ENCODE results near the gene PHAF1. TPM values are rescaled to one million over a fixed set of nuclear protein-coding genes. Genes with fewer than 3 reads are reported as not detected.

Gene PHAF1
- total and polyA plus RNA-seq, 2 of the 13 experiments (the other 11 are each of a cell fraction or from before 2014, with no cell fraction given) = 48.3 to 174 TPM

DNA sequence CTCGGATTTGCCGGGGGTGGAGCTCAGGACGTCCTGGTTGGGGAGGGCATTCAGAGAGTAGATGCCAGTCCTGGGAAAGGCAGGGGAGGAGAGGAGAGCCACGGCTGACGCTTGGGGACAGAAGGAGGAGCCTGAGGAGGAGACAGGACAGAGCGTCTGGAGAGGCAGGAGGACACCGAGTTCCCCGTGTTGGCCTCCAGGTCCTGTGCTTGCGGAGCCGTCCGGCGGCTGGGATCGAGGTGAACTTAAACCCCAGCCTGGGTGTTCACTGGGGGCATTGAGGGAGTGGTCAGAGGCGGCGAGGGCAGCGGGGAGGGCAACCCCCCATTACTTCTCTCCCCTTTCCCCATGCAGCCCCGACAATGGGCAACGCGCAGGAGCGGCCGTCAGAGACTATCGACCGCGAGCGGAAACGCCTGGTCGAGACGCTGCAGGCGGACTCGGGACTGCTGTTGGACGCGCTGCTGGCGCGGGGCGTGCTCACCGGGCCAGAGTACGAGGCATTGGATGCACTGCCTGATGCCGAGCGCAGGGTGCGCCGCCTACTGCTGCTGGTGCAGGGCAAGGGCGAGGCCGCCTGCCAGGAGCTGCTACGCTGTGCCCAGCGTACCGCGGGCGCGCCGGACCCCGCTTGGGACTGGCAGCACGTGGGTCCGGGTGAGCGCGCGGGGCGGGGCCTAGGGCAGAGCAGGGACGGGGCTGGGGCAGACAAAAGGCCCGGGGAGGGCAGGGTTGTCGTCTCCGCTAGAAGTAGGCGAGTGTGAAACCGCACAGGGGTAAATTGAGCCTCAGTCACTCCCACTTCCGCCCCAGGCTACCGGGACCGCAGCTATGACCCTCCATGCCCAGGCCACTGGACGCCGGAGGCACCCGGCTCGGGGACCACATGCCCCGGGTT lies 64.3 kb downstream of the PHAF1 start (continued):
- TF ChIP-seq, protein P1, sequence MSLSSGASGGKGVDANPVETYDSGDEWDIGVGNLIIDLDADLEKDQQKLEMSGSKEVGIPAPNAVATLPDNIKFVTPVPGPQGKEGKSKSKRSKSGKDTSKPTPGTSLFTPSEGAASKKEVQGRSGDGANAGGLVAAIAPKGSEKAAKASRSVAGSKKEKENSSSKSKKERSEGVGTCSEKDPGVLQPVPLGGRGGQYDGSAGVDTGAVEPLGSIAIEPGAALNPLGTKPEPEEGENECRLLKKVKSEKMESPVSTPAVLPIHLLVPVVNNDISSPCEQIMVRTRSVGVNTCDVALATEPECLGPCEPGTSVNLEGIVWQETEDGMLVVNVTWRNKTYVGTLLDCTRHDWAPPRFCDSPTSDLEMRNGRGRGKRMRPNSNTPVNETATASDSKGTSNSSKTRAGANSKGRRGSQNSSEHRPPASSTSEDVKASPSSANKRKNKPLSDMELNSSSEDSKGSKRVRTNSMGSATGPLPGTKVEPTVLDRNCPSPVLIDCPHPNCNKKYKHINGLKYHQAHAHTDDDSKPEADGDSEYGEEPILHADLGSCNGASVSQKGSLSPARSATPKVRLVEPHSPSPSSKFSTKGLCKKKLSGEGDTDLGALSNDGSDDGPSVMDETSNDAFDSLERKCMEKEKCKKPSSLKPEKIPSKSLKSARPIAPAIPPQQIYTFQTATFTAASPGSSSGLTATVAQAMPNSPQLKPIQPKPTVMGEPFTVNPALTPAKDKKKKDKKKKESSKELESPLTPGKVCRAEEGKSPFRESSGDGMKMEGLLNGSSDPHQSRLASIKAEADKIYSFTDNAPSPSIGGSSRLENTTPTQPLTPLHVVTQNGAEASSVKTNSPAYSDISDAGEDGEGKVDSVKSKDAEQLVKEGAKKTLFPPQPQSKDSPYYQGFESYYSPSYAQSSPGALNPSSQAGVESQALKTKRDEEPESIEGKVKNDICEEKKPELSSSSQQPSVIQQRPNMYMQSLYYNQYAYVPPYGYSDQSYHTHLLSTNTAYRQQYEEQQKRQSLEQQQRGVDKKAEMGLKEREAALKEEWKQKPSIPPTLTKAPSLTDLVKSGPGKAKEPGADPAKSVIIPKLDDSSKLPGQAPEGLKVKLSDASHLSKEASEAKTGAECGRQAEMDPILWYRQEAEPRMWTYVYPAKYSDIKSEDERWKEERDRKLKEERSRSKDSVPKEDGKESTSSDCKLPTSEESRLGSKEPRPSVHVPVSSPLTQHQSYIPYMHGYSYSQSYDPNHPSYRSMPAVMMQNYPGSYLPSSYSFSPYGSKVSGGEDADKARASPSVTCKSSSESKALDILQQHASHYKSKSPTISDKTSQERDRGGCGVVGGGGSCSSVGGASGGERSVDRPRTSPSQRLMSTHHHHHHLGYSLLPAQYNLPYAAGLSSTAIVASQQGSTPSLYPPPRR (CRISPR knock-in tag; IDR thresholded peaks at IDR 0.05; ENCODE audit: borderline replicate concordance) = peak; percentile 81
- peak; percentile 90 for TF ChIP-seq ELF3 (CRISPR knock-in tag; IDR thresholded peaks at IDR 0.05)
- TF ChIP-seq, protein P2, sequence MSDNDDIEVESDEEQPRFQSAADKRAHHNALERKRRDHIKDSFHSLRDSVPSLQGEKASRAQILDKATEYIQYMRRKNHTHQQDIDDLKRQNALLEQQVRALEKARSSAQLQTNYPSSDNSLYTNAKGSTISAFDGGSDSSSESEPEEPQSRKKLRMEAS (IDR thresholded peaks at IDR 0.05) = peak; percentile 97
- TF ChIP-seq ZNF329 (CRISPR knock-in tag; IDR thresholded peaks at IDR 0.05; ENCODE audit: low read depth) = peak; percentile 86; the same call in 1 of the 2 replicates
- TF ChIP-seq ZNF367 (CRISPR knock-in tag; IDR thresholded peaks at IDR 0.05; ENCODE audit: borderline replicate concordance) = no peak
- TF ChIP-seq ZNF124 (CRISPR knock-in tag; IDR thresholded peaks at IDR 0.05) = peak; percentile 81
- TF ChIP-seq ZNF549 (CRISPR knock-in tag; IDR thresholded peaks at IDR 0.05) = no peak
- peak; percentile 61; the same call in 1 of the 2 replicates for TF ChIP-seq JDP2 (CRISPR knock-in tag; IDR thresholded peaks at IDR 0.05; ENCODE audit: borderline replicate concordance)
- TF ChIP-seq ZNF75D (CRISPR knock-in tag; IDR thresholded peaks at IDR 0.05; ENCODE audit: borderline replicate concordance) = no peak
- TF ChIP-seq, protein P3, sequence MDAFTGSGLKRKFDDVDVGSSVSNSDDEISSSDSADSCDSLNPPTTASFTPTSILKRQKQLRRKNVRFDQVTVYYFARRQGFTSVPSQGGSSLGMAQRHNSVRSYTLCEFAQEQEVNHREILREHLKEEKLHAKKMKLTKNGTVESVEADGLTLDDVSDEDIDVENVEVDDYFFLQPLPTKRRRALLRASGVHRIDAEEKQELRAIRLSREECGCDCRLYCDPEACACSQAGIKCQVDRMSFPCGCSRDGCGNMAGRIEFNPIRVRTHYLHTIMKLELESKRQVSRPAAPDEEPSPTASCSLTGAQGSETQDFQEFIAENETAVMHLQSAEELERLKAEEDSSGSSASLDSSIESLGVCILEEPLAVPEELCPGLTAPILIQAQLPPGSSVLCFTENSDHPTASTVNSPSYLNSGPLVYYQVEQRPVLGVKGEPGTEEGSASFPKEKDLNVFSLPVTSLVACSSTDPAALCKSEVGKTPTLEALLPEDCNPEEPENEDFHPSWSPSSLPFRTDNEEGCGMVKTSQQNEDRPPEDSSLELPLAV (CRISPR knock-in tag; conservative IDR thresholded peaks at IDR 0.05; ENCODE audit: low read depth) = 0 out of 2 replicates have a peak, but pooled peaks have one; percentile 39
- TF ChIP-seq ZFP41 (CRISPR knock-in tag; IDR thresholded peaks at IDR 0.05; ENCODE audit: borderline replicate concordance) = peak; percentile 97
- TF ChIP-seq YY1 (IDR thresholded peaks at IDR 0.05; ENCODE audit: insufficient read depth, insufficient replicate concordance, low read depth, low read length) = peak; percentile 48
- peak; percentile 89 for TF ChIP-seq SP4 (CRISPR knock-in tag; IDR thresholded peaks at IDR 0.05)
- TF ChIP-seq ZBTB7B (CRISPR knock-in tag; IDR thresholded peaks at IDR 0.05) = peak; percentile 72; the same call in 1 of the 2 replicates
- peak; percentile 97 for TF ChIP-seq ZNF839 (CRISPR knock-in tag; IDR thresholded peaks at IDR 0.05; ENCODE audit: borderline replicate concordance)
- peak; percentile 65 for TF ChIP-seq HNF4A (CRISPR knock-in tag; IDR thresholded peaks at IDR 0.05)
- peak; percentile 94; the same call in 1 of the 2 replicates for TF ChIP-seq ZNF224 (CRISPR knock-in tag; IDR thresholded peaks at IDR 0.05)
- TF ChIP-seq, protein P4, sequence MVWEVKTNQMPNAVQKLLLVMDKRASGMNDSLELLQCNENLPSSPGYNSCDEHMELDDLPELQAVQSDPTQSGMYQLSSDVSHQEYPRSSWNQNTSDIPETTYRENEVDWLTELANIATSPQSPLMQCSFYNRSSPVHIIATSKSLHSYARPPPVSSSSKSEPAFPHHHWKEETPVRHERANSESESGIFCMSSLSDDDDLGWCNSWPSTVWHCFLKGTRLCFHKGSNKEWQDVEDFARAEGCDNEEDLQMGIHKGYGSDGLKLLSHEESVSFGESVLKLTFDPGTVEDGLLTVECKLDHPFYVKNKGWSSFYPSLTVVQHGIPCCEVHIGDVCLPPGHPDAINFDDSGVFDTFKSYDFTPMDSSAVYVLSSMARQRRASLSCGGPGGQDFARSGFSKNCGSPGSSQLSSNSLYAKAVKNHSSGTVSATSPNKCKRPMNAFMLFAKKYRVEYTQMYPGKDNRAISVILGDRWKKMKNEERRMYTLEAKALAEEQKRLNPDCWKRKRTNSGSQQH (CRISPR knock-in tag; IDR thresholded peaks at IDR 0.05; ENCODE audit: low read depth) = peak; percentile 90; the same call in 1 of the 2 replicates
- peak; percentile 76; the same call in 1 of the 2 replicates for TF ChIP-seq ZBTB8A (CRISPR knock-in tag; IDR thresholded peaks at IDR 0.05; ENCODE audit: borderline replicate concordance, low read depth)

All from HepG2 (cell line).